Activated CD8-positive, alpha-beta T cell treated with anti-CD3 and anti-CD28 coated beads for 36 hours (primary cell): Measurements from ENCODE around the gene AMBP. TPM values are rescaled to one million over a fixed set of nuclear protein-coding genes. Genes with fewer than 3 reads are reported as not detected.
A peak's percentile ranks its signal among the peaks of the same experiment; 100 is the strongest.

Source experiments
- ATAC-seq: fragments of 200-7000 bp; cut with Tn5 transposase; one replicate; pipeline ENCODE4 v1.10.0; 2021; ENCODE audit warnings: mild to moderate bottlenecking, moderate library complexity
- CTCF ChIA-PET: fragments of 350-600 bp; sonication (Branson Sonifier 250); formaldehyde crosslinking; loops from one replicate; lab custom pipeline; 2021; ENCODE audit warnings: antibody characterized with exemption; lab: Charles Lee
- POLR2A ChIA-PET: fragments of 350-600 bp; sonication (Branson Sonifier 250); formaldehyde crosslinking; loops from one replicate; lab custom pipeline; 2021; ENCODE audit warnings: antibody characterized with exemption; lab: Charles Lee
- DNase-seq: peaks from one replicate; pipeline ENCODE4 v3.0.0-alpha.2; 2020
- H3K27ac Mint-ChIP-seq: one replicate; pipeline ENCODE4 v1.8.0; 2021; ENCODE audit warnings: mild to moderate bottlenecking, mixed read lengths
- H3K27me3 Mint-ChIP-seq: one replicate; pipeline ENCODE4 v1.8.0; 2021; ENCODE audit warnings: mixed read lengths
- H3K36me3 Mint-ChIP-seq: one replicate; pipeline ENCODE4 v1.8.0; 2021; ENCODE audit warnings: low read depth, mixed read lengths
- H3K4me1 Mint-ChIP-seq: one replicate; pipeline ENCODE4 v1.8.0; 2021; ENCODE audit warnings: low read depth, mixed read lengths
- H3K4me3 Mint-ChIP-seq: one replicate; pipeline ENCODE4 v1.8.0; 2021; ENCODE audit warnings: mild to moderate bottlenecking, moderate library complexity, mixed read lengths
- H3K9me3 Mint-ChIP-seq: one replicate; pipeline ENCODE4 v1.8.0; 2021; ENCODE audit warnings: mixed read lengths
- intact Hi-C: fragments of 100-400 bp; cut with micrococcal nuclease; formaldehyde crosslinking; loops from one replicate; pipeline ENCODE4 v1.10.0; 2022
- total RNA-seq, 2 experiments: library from RNA; stranded (reverse); gene quantifications; one replicate each; pipeline ENCODE4 v1.2.3, GENCODE V29; 2021
- TF ChIP-seq, protein P1 (sequence below): fragments of 200-600 bp; IDR thresholded peaks from one replicate; pipeline ENCODE4 v1.8.0; 2022; ENCODE audit warnings: antibody characterized with exemption, mild to moderate bottlenecking

Gene AMBP
- total RNA-seq, 2 experiments from 2014 or later = not detected

DNA sequence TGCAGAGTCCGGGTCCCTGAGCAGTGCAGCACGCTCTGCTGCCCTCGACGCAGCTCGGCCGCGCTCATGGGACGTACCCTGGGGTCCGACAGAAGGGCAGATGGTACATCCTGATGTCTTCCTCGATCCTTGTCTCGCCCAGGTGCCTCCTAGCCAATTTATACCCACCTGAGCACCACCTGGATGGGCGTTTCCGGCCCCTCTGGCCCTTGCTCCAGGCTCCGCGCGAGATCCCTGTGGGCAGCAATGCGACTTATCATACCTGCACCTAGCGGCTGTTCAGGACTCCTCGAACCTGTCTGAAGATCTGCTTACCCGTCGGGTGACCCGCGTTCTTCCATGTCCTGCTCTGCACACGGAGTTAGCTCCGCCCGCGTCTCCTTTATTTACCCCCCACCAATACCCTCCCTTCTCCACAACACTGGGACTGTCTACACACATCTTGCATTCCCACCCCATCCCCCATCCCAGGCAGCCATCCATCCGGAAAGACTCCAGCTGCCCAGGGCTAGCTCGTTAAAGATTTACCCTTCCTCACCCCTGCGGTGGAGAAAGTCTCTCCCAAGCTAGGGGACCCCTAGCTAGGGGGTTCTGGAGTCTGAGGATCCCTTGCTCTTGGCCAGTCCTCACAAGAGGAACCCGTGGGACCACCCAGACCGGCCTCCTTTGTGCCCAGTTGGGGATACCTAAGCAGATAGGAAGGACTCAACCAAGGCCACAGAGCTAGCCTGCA, 21.0 kb upstream of the AMBP start, which contains the start of gene KIF12:
Gene KIF12 (minus strand): TSS at position 357 of the 733 bp plus-strand sequence. CDS start 16 bp downstream, at position 341.
- ChIA-PET POLR2A (interaction anchor here (1.5 kb wide), 1 partner anchor 196 kb away, joined by 5 read pairs; no protein-coding TSS in a partner anchor), CTCF (interaction anchor here (1.6 to 2.5 kb wide), 3 partner anchors 9 to 193 kb away, joined by 9 to 16 read pairs (median 11); no protein-coding TSS in a partner anchor)
- no peak within 1 kb of the TSS for H3K27ac Mint-ChIP-seq
- peaks cover 3% of the 10 kb centered on the region for H3K9me3 Mint-ChIP-seq
- H3K4me1 Mint-ChIP-seq = peaks cover 4% of the 10 kb centered on the region
- TF ChIP-seq, protein P1, sequence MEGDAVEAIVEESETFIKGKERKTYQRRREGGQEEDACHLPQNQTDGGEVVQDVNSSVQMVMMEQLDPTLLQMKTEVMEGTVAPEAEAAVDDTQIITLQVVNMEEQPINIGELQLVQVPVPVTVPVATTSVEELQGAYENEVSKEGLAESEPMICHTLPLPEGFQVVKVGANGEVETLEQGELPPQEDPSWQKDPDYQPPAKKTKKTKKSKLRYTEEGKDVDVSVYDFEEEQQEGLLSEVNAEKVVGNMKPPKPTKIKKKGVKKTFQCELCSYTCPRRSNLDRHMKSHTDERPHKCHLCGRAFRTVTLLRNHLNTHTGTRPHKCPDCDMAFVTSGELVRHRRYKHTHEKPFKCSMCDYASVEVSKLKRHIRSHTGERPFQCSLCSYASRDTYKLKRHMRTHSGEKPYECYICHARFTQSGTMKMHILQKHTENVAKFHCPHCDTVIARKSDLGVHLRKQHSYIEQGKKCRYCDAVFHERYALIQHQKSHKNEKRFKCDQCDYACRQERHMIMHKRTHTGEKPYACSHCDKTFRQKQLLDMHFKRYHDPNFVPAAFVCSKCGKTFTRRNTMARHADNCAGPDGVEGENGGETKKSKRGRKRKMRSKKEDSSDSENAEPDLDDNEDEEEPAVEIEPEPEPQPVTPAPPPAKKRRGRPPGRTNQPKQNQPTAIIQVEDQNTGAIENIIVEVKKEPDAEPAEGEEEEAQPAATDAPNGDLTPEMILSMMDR = no peak
- intact Hi-C loops = no loop called here
- H3K4me3 Mint-ChIP-seq = no peak within 1 kb of the TSS
- H3K36me3 Mint-ChIP-seq = no peaks in the 10 kb centered on the region
- H3K27me3 Mint-ChIP-seq = peaks cover 41% of the 10 kb centered on the region
- no peak for DNase-seq
- no peak for ATAC-seq

- ChIA-PET POLR2A (no interaction called here), CTCF (interaction anchor here (0.7 to 2.5 kb wide), 3 partner anchors 10 to 193 kb away, joined by 4 to 16 read pairs (median 11); no protein-coding TSS in a partner anchor)
- peak; percentile 84 for ATAC-seq
- Mint-ChIP-seq H3K9me3 (peaks cover 3% of the 10 kb centered on the region), H3K4me3 (no peak overlapping the region), H3K4me1 (peaks cover 4% of the 10 kb centered on the region), H3K27me3 (peaks cover 41% of the 10 kb centered on the region), H3K36me3 (no peaks in the 10 kb centered on the region), H3K27ac (no peak overlapping the region)
- DNase-seq = peak; percentile 47
- TF ChIP-seq, protein P1 = no peak
- intact Hi-C loops = no loop called here
These were observed 20.2 kb upstream of the AMBP start for GRCh38 chr9:114098021-114098935.

- TF ChIP-seq, protein P1 = no peak
- CTCF ChIA-PET = interaction anchor here (0.7 to 5.8 kb wide), 3 partner anchors 10 to 15 kb away, joined by 4 to 34 read pairs (median 12); no protein-coding TSS in a partner anchor
- intact Hi-C loops = no loop called here
- POLR2A ChIA-PET = no interaction called here
- no peak overlapping the region for H3K4me3 Mint-ChIP-seq
- no peak for DNase-seq
- peaks cover 4% of the 10 kb centered on the region for H3K4me1 Mint-ChIP-seq
- H3K36me3 Mint-ChIP-seq = no peaks in the 10 kb centered on the region
- H3K27ac Mint-ChIP-seq = no peak overlapping the region
- ATAC-seq = no peak
- H3K27me3 Mint-ChIP-seq = peaks cover 42% of the 10 kb centered on the region
- H3K9me3 Mint-ChIP-seq = peaks cover 3% of the 10 kb centered on the region
These were observed 19.5 kb upstream of the AMBP start for GRCh38 chr9:114097613-114098020.

DNA sequence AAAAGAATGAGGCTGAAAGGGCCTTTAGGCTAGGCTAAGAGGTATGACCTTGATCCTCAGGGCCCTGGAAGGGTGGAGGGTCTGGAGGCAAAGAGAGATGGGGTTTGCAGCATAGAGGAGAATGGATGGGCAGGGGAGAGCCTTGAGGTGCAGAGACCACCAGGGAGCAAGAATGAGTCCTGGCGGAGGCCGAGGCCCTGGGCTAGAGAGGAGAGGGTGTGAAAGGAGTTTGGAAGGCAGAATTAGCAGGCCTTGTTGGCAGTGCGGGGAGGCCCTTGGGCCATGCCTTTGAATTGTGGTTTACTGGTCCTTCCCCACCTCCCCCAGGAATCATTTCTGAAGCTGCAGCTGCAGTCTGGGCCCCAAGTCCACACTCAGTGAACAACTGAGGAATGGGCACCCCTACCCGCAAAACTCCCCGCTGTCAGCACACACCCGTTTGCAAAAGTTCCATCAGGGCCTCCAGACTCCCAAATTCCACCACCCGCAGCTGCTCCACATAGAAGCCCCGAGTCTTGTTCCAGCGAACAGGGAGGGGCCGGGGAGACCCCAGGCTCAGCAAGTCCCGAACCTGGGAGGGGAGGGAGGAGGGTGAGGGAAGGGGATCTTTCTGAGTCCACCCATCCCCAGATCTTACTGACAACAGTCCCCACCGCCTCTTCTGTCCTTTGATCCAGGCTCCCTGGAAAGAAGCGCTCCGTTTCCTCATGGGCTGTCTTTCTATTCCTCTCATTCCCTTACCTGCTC, 18.9 kb upstream of the AMBP start:
- H3K36me3 Mint-ChIP-seq = no peaks in the 10 kb centered on the region
- TF ChIP-seq, protein P1 = no peak
- H3K27ac Mint-ChIP-seq = no peak overlapping the region
- peaks cover 3% of the 10 kb centered on the region for H3K9me3 Mint-ChIP-seq
- H3K27me3 Mint-ChIP-seq = peaks cover 41% of the 10 kb centered on the region
- ATAC-seq = no peak
- ChIA-PET CTCF (interaction anchor here (2.4 to 5.8 kb wide), 2 partner anchors 10 to 14 kb away, joined by 12 to 34 read pairs; no protein-coding TSS in a partner anchor), POLR2A (no interaction called here)
- H3K4me1 Mint-ChIP-seq = peaks cover 4% of the 10 kb centered on the region
- intact Hi-C loops = no loop called here
- no peak overlapping the region for H3K4me3 Mint-ChIP-seq
- DNase-seq = no peak
